DOHH2 (cell line): ENCODE measurements around the gene CD209.

ENCODE experiments used
- EZH2phosphoT487 ChIP-seq: fragments of 200-600 bp; sonication (generic); IDR thresholded peaks from 2 replicates; pipeline ENCODE4 v1.6.1; 2017; ENCODE audit warnings: borderline replicate concordance, mild to moderate bottlenecking, antibody characterized with exemption, low read length, moderate library complexity, mixed read lengths
- TF ChIP-seq, protein P1 (sequence below): fragments of 200-600 bp; sonication (generic); IDR thresholded peaks from one replicate; pipeline ENCODE4 v1.5.1; 2014; ENCODE audit warnings: antibody characterized with exemption, mild to moderate bottlenecking, low read depth, low read length; ENCODE audit not compliant: poor library complexity, severe bottlenecking

GRCh38 chr19:7763696-7764095 is 16.4 kb upstream of the CD209 start:
- TF ChIP-seq, protein P1, sequence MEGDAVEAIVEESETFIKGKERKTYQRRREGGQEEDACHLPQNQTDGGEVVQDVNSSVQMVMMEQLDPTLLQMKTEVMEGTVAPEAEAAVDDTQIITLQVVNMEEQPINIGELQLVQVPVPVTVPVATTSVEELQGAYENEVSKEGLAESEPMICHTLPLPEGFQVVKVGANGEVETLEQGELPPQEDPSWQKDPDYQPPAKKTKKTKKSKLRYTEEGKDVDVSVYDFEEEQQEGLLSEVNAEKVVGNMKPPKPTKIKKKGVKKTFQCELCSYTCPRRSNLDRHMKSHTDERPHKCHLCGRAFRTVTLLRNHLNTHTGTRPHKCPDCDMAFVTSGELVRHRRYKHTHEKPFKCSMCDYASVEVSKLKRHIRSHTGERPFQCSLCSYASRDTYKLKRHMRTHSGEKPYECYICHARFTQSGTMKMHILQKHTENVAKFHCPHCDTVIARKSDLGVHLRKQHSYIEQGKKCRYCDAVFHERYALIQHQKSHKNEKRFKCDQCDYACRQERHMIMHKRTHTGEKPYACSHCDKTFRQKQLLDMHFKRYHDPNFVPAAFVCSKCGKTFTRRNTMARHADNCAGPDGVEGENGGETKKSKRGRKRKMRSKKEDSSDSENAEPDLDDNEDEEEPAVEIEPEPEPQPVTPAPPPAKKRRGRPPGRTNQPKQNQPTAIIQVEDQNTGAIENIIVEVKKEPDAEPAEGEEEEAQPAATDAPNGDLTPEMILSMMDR, result no peak
- TF ChIP-seq EZH2phosphoT487, result no peak
